Measurements from ENCODE around the gene RRP8. TPM values are rescaled to one million over a fixed set of nuclear protein-coding genes. Genes with fewer than 3 reads are reported as not detected.

The RRP8 gene
- total RNA-seq, 1 donor from 2014 or later = 25.8 TPM

DNA sequence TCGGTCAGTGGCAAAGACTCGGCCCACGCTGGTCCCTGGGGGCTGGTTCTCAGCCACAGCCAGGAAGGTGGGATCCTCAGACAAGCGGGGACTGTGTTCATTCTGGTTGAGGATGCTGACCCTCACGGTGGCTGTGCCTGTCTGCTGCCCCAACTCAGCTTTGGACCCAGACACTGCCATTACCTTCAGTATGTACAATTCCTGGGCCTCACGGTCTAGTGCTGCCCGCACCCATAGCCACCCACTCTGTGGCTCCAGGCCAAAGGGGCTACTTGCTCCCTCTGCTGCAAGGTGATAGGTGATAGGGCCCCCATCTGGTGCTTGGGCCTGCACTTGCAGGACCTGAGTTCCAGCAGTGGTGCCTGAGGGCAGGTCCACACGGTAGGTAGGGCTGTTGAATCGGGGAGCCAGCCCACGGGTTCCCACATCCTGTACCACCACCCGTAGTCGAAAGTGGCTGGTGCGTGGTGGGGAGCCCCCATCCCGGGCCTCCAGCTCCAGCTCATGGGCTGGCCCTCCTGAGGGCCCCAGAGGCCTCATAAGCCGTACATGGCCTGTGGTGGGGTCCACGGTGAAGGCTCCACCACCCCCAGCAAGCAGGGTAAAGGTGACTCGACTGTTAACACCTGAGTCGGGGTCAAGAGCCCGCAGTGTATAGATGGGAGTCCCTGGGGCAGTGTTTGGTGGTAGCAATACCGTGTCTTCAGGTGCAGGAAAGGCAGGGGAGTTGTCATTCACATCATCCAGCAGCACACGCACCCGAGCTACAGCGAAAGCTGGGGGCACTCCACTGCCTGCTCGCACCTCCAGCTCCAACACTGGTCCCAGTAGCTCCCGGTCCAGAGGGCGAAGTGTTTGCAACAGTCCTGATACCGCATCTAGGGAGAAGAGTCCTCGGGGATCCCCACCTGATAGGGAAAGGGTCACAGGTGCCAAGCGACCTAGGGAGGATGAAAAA lies 29.0 kb upstream of the RRP8 start:
- DNase-seq (ENCODE audit: low spot score) = no peak

DNA sequence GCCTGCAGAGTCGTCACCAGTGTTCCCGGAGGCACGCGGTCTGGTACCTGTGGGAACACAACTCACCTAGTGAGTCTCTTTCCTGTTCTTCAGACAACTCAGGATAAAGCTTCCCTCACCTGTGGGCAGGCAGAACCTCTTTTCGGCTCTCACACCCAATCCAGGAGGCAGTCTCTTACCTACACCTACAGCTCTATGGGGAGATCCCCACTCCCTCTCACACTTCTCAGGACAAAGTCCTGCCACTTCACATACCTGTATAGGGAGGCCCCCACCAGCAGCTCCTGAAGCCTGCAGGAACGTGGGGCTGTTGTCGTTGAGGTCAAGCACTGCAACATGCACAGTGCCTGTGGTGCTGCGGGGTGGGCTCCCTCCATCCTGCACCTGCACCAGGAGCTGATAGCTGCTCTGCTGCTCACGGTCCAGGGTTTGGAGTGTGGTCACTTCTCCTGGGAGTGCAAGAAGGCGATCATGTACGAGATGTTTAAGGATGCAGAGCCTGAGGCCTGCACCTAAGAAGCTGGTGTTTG lies 28.0 kb upstream of the RRP8 start:
- no peak for DNase-seq (ENCODE audit: low spot score)

- DNase-seq (ENCODE audit: low spot score) = no peak
Measured at GRCh38 chr11:6630632-6631291, 27.3 kb upstream of the RRP8 start.

GRCh38 chr11:6629892-6630631 lies 26.6 kb upstream of the RRP8 start:
- DNase-seq (ENCODE audit: low spot score) = no peak

GRCh38 chr11:6629573-6629891 lies 26.1 kb upstream of the RRP8 start:
- no peak for DNase-seq (ENCODE audit: low spot score)

DNA sequence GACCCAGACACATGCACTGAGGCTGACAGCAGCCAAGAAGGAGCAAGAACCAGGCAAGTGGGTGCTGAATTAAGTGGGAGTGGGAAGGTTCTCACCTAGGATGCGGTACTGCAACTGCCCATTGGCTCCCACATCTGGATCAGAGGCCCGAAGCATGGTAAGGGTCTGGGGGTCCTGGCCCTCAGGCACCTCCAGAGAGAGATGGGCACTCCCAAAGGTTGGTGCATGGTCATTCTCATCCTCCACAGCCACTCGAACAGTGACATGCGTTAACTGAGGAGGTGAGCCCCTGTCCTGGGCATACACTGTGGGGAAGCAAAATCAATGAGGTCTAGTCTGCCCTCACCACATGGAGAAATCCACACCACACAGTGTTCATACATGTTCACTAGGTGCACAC lies 25.1 kb upstream of the RRP8 start:
- no peak for DNase-seq (ENCODE audit: low spot score)

GRCh38 chr11:6627762-6628241 lies 24.4 kb upstream of the RRP8 start:
- DNase-seq (ENCODE audit: low spot score) = no peak

DNA sequence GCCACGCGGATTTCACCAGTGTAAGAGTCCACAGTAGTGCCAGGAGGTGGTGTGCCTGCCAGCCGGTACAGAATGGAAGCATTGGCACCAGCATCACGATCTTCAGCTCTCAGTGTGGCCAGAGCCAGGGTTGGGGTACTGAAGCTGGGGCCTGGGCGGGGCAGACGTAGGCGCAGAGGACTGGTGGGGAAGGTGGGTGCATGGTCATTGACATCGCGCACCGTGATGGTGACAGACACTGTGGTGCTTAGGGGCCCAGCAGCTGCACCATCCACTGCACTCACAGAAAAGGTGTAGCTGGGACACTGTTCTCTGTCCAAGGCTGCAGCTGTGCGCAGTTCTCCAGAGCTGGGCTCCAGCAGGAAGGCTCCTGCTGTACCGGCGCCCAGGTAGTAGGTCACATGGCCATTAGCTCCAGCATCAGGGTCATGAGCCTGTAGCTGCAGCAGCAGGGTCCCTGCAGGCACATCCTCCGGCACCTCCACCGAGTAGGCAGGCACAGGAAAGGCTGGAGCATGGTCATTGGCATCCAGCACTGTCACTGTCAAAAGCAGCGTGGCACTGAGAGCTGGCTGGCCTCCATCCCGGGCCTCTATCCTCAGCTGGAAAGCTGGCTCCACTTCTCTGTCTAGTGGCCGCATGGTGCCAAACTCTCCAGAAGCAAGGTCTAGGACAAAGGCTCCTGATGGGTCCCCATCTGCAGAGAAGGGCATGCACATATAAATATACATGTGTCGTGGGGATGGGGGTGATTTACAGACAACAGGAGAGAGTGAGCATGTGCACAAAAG lies 23.8 kb upstream of the RRP8 start:
- no peak for DNase-seq (ENCODE audit: low spot score)

GRCh38 chr11:6625832-6626420 lies 22.5 kb upstream of the RRP8 start:
- DNase-seq (ENCODE audit: low spot score) = no peak

DNA sequence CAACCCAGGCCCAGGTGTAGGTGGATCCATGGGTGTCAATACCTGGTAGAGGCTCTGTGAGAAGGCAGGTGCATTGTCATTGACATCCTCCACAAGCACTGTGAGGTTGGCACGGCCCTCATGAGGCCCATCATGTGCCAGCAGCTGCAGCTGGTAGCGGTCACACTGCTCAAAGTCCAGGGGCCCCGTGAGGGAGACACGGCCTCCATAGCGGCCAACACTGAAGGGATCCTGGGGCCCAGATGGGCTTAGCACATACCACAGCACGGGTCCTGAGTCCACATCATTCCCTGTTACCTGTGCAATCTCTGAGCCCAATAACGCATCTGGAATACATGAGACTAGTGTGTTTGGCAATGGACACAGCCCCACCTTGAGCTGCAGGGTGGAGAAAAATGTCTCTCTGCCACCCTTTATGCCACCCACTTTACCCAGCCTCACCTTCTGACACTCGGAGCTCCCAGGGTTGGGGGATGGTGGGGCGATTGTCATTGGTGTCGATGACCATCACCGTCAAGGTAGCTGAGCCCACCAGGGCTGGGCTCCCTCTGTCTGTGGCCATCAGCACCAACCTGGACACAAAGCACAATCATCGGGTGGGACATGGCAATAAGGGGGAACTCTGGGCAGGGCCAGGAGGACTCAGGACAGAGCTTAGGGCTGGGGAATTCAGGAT lies 21.9 kb upstream of the RRP8 start:
- DNase-seq (ENCODE audit: low spot score) = no peak

- no peak for DNase-seq (ENCODE audit: low spot score)
Measured at GRCh38 chr11:6623391-6624363, 20.3 kb upstream of the RRP8 start.

DNA sequence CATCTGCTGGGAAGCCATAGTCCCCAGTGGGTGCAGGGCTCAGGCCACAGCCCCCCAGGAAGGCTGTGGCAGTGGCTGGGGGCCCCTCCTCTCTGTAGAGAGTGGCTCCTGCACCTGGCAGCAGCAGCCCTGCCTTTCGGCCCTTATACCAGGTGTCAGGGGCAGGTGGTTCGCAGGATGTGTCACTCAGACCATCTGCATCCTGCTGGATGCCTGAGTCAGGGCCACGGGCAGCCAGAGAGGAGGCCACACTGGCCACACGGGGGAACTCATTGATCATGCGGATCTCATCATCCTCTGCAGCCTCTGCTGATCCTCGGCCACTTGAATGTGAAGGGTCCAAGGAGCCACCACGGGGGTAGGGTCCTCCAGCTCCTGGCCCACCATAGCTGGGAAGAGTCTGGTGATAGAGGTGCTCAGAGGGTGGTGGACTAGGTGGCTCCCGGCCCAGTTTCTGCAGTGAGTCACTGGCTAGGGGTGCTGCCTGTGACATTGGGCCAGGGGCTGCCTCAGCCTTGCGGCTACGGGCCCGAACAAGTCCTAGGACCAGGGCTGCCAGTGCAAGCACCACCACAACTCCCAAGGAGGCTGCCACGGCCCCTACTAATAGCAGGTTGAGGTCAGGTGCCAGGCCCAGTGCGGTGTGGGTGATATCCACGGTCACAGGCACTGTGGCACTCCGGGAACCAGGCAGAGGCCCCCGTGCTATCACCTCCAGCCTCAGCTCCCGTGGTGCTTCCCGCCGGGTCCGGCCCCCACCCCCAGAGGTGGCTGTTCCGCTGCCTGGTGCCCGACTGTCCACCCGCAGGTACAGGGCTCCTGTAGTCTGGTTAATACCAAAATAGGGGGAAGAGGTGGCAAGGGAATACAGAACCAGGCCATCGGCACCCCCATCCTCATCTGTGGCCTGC lies 19.1 kb upstream of the RRP8 start:
- no peak for DNase-seq (ENCODE audit: low spot score)

DNA sequence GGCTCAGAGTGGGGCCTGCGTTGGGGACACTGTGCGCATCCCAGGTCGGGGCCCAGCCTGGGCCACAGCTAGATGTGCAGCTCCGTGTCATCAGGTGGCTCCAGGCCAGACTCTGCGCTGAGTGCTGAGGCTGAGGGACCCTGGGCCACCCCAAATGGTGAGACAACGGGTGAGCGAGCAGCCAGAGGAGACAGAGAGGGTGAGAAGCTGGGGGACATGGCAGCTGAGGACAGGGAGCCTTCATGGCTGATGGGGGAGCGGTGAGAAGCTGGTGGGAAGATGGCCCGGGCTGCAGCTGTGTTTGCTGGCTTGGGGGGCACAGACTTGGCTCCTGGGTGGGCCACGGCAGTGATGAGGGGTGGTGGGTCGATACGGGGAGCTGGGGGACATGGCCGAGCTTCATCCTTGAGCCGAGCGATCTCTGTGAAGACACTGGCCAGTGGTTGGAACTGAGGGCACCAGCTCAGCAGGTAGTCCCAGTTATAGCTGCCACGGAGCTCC lies 18.3 kb upstream of the RRP8 start:
- no peak for DNase-seq (ENCODE audit: low spot score)

DNA sequence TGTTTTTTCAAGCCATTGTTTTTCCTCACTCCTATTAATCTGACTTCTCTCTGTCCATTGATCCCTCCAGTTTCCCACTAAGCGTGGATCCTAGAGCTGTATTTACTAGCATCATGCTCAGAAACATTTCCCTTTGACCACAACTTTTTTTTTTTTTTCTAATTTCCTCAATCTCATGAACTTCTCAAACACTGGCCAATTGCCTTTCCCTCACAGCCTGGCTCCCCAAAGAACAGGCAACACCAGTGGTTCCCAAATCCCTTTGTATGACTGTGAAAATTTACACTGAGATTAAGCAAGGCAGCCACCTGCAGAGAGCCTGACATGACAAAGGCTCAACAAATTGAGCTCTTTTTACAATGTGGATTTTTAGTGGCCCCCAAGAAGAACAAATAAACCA lies 17.2 kb upstream of the RRP8 start:
- no peak for DNase-seq (ENCODE audit: low spot score)

GRCh38 chr11:6619004-6619745 lies 15.8 kb upstream of the RRP8 start, which contains the start of gene TPP1:
TPP1 (minus strand) TSS chr11:6619422; CDS start chr11:6619400, 22 bp downstream.
- peak; percentile 96 for DNase-seq (ENCODE audit: low spot score)

- peak; percentile 33 for DNase-seq (ENCODE audit: low spot score)
Measured at GRCh38 chr11:6618117-6619003, 14.9 kb upstream of the RRP8 start.

All from mucosa of gallbladder (tissue), 1 donor.